ENCODE data around the gene PEMT. TPM values are rescaled to one million over a fixed set of nuclear protein-coding genes. Genes with fewer than 3 reads are reported as not detected.

Gene PEMT
- total and polyA plus RNA-seq, 9 of the 15 experiments (the other 6 are each of a cell fraction or from before 2014, with no cell fraction given) = 1.4 to 36.4 (median 13.6) TPM

GRCh38 chr17:17494870-17495535, 96.5 kb downstream of the PEMT start (continued):
- peak; percentile 65 for TF ChIP-seq ZBTB33 (CRISPR knock-in tag; IDR thresholded peaks at IDR 0.05)
- TF ChIP-seq ZNF696 (CRISPR knock-in tag; conservative IDR thresholded peaks at IDR 0.05) = no peak
- TF ChIP-seq MED1 (CRISPR knock-in tag; IDR thresholded peaks at IDR 0.05; ENCODE audit: borderline replicate concordance) = no peak
- TF ChIP-seq ZNF121 (CRISPR knock-in tag; conservative IDR thresholded peaks at IDR 0.05) = no peak

GRCh38 chr17:17494499-17494869, 97.0 kb downstream of the PEMT start:
- ATAC-seq (no peak), FAIRE-seq (no peak), DNase-seq (ENCODE audit: extremely low read depth in 1 of 4, low spot score in 3 of 4) (no peak)
- ChIA-PET POLR2A (no interaction called here), CTCF (ENCODE audit: low intra/inter-chr PET ratio) (no interaction called here)
- H3K9me3 ChIP-seq (replicated peaks; ENCODE audit: control insufficient read depth, insufficient read depth, low read depth, low read length) = no peaks in the 10 kb centered on the region
- no peak overlapping the region for H2AFZ ChIP-seq (ENCODE audit: low read depth, low read length)
- H3K4me1 ChIP-seq (replicated peaks in 1 of 2; ENCODE audit: control insufficient read depth in 2 of 2, insufficient read depth in 2 of 2, low read length in 2 of 2) = peaks cover 0 to 20% of the 10 kb centered on the region in 2 experiments; a peak in 3 of 5 replicates
- no peak overlapping the region for H3K4me2 ChIP-seq (ENCODE audit: insufficient read depth, low read length)
- H3K4me3 ChIP-seq = no peak overlapping the region
- no TSS peak for BruUV-seq (replicated peaks)
- H3K27ac ChIP-seq (ENCODE audit: extremely low read depth, low read depth, low read length) = no peak overlapping the region
- H4K20me1 ChIP-seq (replicated peaks; ENCODE audit: control insufficient read depth, insufficient read depth, low read length) = no peaks in the 10 kb centered on the region
- in situ Hi-C loops (cut with MboI) = no loop called here
- intact Hi-C loops (cut with micrococcal nuclease) = no loop called here
- no peak overlapping the region for H3K9ac ChIP-seq (ENCODE audit: insufficient read depth in 1 of 2, low read depth in 2 of 2, low read length in 2 of 2)
- WGBS (ENCODE audit: insufficient coverage, low coverage, missing lambda C conversion rate) = 95% methylated on average over 11 of the region's 14 CpGs
- no peaks in the 10 kb centered on the region for H3K9me1 ChIP-seq (ENCODE audit: control insufficient read depth, insufficient read depth, low read length)
- no peaks in the 10 kb centered on the region; the same call in 2 of the 3 replicates for H3K79me2 ChIP-seq (ENCODE audit: control insufficient read depth, insufficient read depth, low read length)
- H3K27me3 ChIP-seq (ENCODE audit: control insufficient read depth in 2 of 2, insufficient read depth in 2 of 2, low read length in 2 of 2) = peaks cover 0 to 1% of the 10 kb centered on the region in 2 experiments; a peak in 1 of 5 replicates
- peaks cover 34% of the 10 kb centered on the region; the same call in 2 of the 3 replicates for H3K36me3 ChIP-seq (ENCODE audit: control insufficient read depth, insufficient read depth, low read length)
- no peak for TF ChIP-seq CBX3 (IDR thresholded peaks at IDR 0.05; ENCODE audit: borderline replicate concordance in 1 of 2, low read length in 2 of 2)
- TF ChIP-seq GABPB2 (CRISPR knock-in tag; conservative IDR thresholded peaks at IDR 0.05) = no peak
- no peak for TF ChIP-seq SNRNP70 (optimal IDR thresholded peaks at IDR 0.05; ENCODE audit: low read depth, low read length)
- no peak for TF ChIP-seq ZNF165 (CRISPR knock-in tag; IDR thresholded peaks at IDR 0.05; ENCODE audit: borderline replicate concordance)
- TF ChIP-seq CHCHD3 (CRISPR knock-in tag; IDR thresholded peaks at IDR 0.05) = no peak
- no peak for TF ChIP-seq WHSC1 (IDR thresholded peaks at IDR 0.05; ENCODE audit: low read length)
- TF ChIP-seq ZBTB34 (CRISPR knock-in tag; IDR thresholded peaks at IDR 0.05) = no peak
- no peak for TF ChIP-seq PTRF (tag; IDR thresholded peaks at IDR 0.05)
- no peak for TF ChIP-seq FOXP1 (CRISPR knock-in tag; IDR thresholded peaks at IDR 0.05)
- no peak for TF ChIP-seq MITF (IDR thresholded peaks at IDR 0.05)
- TF ChIP-seq ZNF311 (CRISPR knock-in tag; IDR thresholded peaks at IDR 0.05) = no peak
- TF ChIP-seq HDAC6 (IDR thresholded peaks at IDR 0.05; ENCODE audit: low read depth, low read length) = no peak
- TF ChIP-seq HSF4 (CRISPR knock-in tag; IDR thresholded peaks at IDR 0.05; ENCODE audit: borderline replicate concordance) = no peak
- TF ChIP-seq HNRNPK (IDR thresholded peaks at IDR 0.05; ENCODE audit: low read depth, low read length, poor library complexity, severe bottlenecking) = no peak

Measured in K562 (cell line).